Endothelial cell of umbilical vein (primary cell): ENCODE results near the gene LGR6. TPM values are rescaled to one million over a fixed set of nuclear protein-coding genes. Genes with fewer than 3 reads are reported as not detected.

Experiments used
- BruUV-seq: library from RNA; stranded (reverse); fragments of 400-500 nt; replicated peaks from 2 replicates; lab custom pipeline; 2021; lab: Mats Ljungman, UMichigan
- CTCF ChIA-PET: fragments of 300-600, 350-600 bp; sonication (Branson Sonifier 250); formaldehyde crosslinking; loops from one replicate; lab custom pipeline; 2021; ENCODE audit warnings: antibody characterized with exemption, inconsistent platforms; lab: Charles Lee
- POLR2A ChIA-PET: fragments of 300-600, 350-600 bp; sonication (Branson Sonifier 250); formaldehyde crosslinking; loops from one replicate; lab custom pipeline; 2021; ENCODE audit warnings: antibody characterized with exemption, inconsistent platforms; lab: Charles Lee
- DNase-seq: peaks from one replicate; pipeline ENCODE4 v3.0.0-alpha.2; 2011; ENCODE audit warnings: low read depth, low spot score
- FAIRE-seq: peaks from 2 replicates; lab custom pipeline; 2011; peaks lifted over from hg19 to GRCh38; lab: Jason Lieb, UNC
- H2AFZ ChIP-seq: 2 replicates; pipeline ENCODE4 v1.6.0; 2012; ENCODE audit warnings: low read depth, low read length, control low read depth, inconsistent platforms
- H3K27ac ChIP-seq: 2 replicates; pipeline ENCODE4 v1.5.1; 2011; ENCODE audit warnings: low read depth, mild to moderate bottlenecking, control low read depth, low read length, moderate library complexity; ENCODE audit not compliant: insufficient read depth
- H3K27me3 ChIP-seq, 2 experiments: 2 replicates each; pipeline versions ENCODE4 v1.6.0 to v1.6.1; 2011; ENCODE audit warnings: low read length in 2 of 2, mixed read lengths in 1 of 2; ENCODE audit not compliant: control insufficient read depth in 2 of 2, insufficient read depth in 2 of 2
- H3K36me3 ChIP-seq, 2 experiments: 2 replicates in 1 of 2; 3 replicates in 1 of 2; pipeline ENCODE4 v1.5.1; 2011; ENCODE audit warnings: low read length in 2 of 2, mild to moderate bottlenecking in 1 of 2, moderate library complexity in 1 of 2; ENCODE audit not compliant: control insufficient read depth in 2 of 2, insufficient read depth in 2 of 2; ENCODE audit errors: extremely low read depth in 1 of 2
- H3K4me1 ChIP-seq: 3 replicates; pipeline ENCODE4 v1.5.1; 2011; ENCODE audit warnings: mild to moderate bottlenecking, low read length; ENCODE audit not compliant: control insufficient read depth, insufficient read depth; ENCODE audit errors: extremely low read depth
- H3K4me2 ChIP-seq: 2 replicates; pipeline ENCODE4 v1.6.1; 2011; ENCODE audit warnings: low read length, control low read depth, mixed read lengths; ENCODE audit not compliant: insufficient read depth
- H3K4me3 ChIP-seq, 3 experiments: fragments of 200-600 bp in 1 of 3; sonication (generic), shearing (Covaris generic) in 1 of 3; replicated peaks in 1 of 3; 2 replicates each; pipeline ENCODE4 v1.5.1; 2011 to 2016; ENCODE audit warnings: control low read depth in 3 of 3, low read length in 3 of 3, mild to moderate bottlenecking in 2 of 3, inconsistent platforms in 1 of 3, low read depth in 1 of 3, moderate library complexity in 1 of 3; ENCODE audit not compliant: insufficient read depth in 1 of 3
- H3K79me2 ChIP-seq: 2 replicates; pipeline ENCODE4 v1.6.0; 2012; ENCODE audit warnings: low read length, inconsistent platforms; ENCODE audit not compliant: control insufficient read depth, insufficient read depth
- H3K9ac ChIP-seq: replicated peaks from 2 replicates; pipeline ENCODE3; 2011; ENCODE audit warnings: low read length, control low read depth; ENCODE audit not compliant: insufficient read depth; ENCODE audit errors: extremely low read depth
- H3K9me1 ChIP-seq: replicated peaks from 3 replicates; pipeline ENCODE4 v1.6.0; 2011; ENCODE audit warnings: mild to moderate bottlenecking, low read length; ENCODE audit not compliant: control insufficient read depth, insufficient read depth; ENCODE audit errors: extremely low read depth
- H3K9me3 ChIP-seq: replicated peaks from 2 replicates; pipeline ENCODE4 v1.5.1; 2012; ENCODE audit warnings: low read length, inconsistent platforms; ENCODE audit not compliant: control insufficient read depth, insufficient read depth
- H4K20me1 ChIP-seq: replicated peaks from 2 replicates; pipeline ENCODE3; 2011; ENCODE audit warnings: mild to moderate bottlenecking, low read length; ENCODE audit not compliant: control insufficient read depth, insufficient read depth; ENCODE audit errors: extremely low read depth
- CTCF ChIP-seq, 2 donors: IDR thresholded peaks; 1 replicate in 1 of 2; 2 replicates in 1 of 2; pipeline ENCODE4 v1.5.1; 2011; ENCODE audit warnings: low read length in 2 of 2, mild to moderate bottlenecking in 2 of 2, moderate library complexity in 2 of 2, control low read depth in 1 of 2, inconsistent platforms in 1 of 2, low read depth in 1 of 2; ENCODE audit not compliant: insufficient read depth in 1 of 2; ENCODE audit errors: extremely low read depth in 1 of 2
- EZH2 ChIP-seq: IDR thresholded peaks from 2 replicates; pipeline ENCODE4 v1.6.1; 2012; ENCODE audit warnings: borderline replicate concordance, low read depth, mild to moderate bottlenecking, moderate library complexity, low read length, inconsistent platforms; ENCODE audit not compliant: severe bottlenecking
- FOS ChIP-seq: IDR thresholded peaks from 2 replicates; pipeline ENCODE4 v1.6.1; 2011; ENCODE audit warnings: mild to moderate bottlenecking, low read length, moderate library complexity, borderline replicate concordance; ENCODE audit not compliant: insufficient read depth
- GATA2 ChIP-seq: IDR thresholded peaks from 2 replicates; pipeline ENCODE4 v1.7.0; 2011; ENCODE audit warnings: low read depth, mild to moderate bottlenecking, moderate library complexity, mixed read lengths, low read length; ENCODE audit not compliant: insufficient read length, insufficient read depth
- JUN ChIP-seq: IDR thresholded peaks from 2 replicates; pipeline ENCODE4 v1.6.1; 2011; ENCODE audit warnings: borderline replicate concordance, low read depth; ENCODE audit not compliant: insufficient read length, insufficient read depth
- MAX ChIP-seq: IDR thresholded peaks from 2 replicates; pipeline ENCODE4 v1.6.1; 2011; ENCODE audit not compliant: insufficient read depth, insufficient read length
- MYC ChIP-seq: IDR thresholded peaks from one replicate; pipeline ENCODE4 v1.6.1; 2011; ENCODE audit warnings: mild to moderate bottlenecking, low read depth, low read length
- POLR2A ChIP-seq: IDR thresholded peaks from 2 replicates; pipeline ENCODE4 v1.6.1; 2012; ENCODE audit warnings: low read depth, mild to moderate bottlenecking, control low read depth, low read length
- POLR2AphosphoS5 ChIP-seq: IDR thresholded peaks from 2 replicates; pipeline ENCODE4 v1.6.1; 2012; ENCODE audit warnings: low read depth, mild to moderate bottlenecking, control low read depth, low read length, moderate library complexity; ENCODE audit not compliant: insufficient read depth
- dilution Hi-C: fragments of 300-500 bp; cut with MboI; formaldehyde crosslinking; loops from one replicate; pipeline ENCODE4 v1.15.0; 2019; ENCODE audit warnings: low sequenced_read_pairs; ENCODE audit not compliant: extremely low pct_ligation_motif_present
- intact Hi-C: fragments of 100-400 bp; cut with micrococcal nuclease; formaldehyde crosslinking; loops from one replicate; pipeline ENCODE4 v1.10.0; 2022
- polyA plus RNA-seq, 4 experiments: library from polyadenylated mRNA; depleted of rRNA in 3 of 4; stranded (reverse) in 3 of 4; unstranded in 1 of 4; fragments of >200 nt; gene quantifications; 2 replicates each; pipeline versions ENCODE4 v1.2.1 to v1.2.3, GENCODE V29; 2011 to 2012; ENCODE audit warnings: missing spikeins in 1 of 4
- total RNA-seq: library from RNA; stranded (reverse); gene quantifications from 2 replicates; pipeline ENCODE4 v1.2.3, GENCODE V29; 2021

LGR6 gene
- total and polyA plus RNA-seq, 2 donors (not counting 3 experiments of a cell fraction or from before 2014, with no cell fraction given), result not detected

DNA sequence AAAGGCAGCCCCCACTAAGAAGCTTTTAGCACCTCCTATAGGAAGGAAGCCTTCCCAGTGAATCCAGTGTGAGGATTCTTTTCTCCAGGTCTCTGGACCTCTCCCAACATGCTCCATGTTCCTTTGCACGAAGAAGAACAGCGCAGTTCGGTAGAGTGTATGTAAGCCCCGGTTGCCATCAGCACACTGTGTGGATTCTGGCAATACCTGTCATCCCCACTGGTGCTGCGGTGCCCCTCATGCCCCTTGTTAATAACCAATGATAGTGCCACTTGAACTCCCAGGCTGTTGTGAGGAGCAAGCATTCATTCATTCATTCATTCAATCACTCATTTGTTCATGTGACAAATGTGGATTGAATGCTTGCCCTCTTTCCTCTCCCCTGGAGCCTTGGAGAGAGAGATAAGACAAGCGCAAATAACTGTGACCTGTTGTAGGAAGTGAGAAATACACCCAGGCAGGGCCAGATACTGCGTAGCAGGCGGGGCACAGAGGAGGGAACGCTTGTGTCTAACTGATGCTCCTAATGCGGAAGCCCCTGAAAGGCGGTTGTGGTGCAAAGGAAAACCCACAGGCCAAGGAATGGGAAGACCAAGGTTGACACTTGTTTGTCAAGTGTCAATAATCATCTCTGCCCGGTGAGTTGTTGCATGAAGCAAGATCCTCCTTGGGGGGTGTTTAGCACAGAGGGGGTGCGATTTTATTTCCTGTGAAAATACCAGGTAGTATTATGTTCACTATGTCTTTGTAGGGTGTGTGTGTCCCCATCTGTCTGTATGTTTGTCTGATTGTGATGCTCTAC, 9.8 kb downstream of the LGR6 start:
- Histone ChIP-seq H3K9ac (no peak overlapping the region), H4K20me1 (no peaks in the 10 kb centered on the region), H3K9me3 (no peaks in the 10 kb centered on the region), H3K9me1 (no peaks in the 10 kb centered on the region), H2AFZ (no peak overlapping the region), H3K79me2 (no peaks in the 10 kb centered on the region), H3K36me3 (no peaks in the 10 kb centered on the region), H3K4me1 (no peaks in the 10 kb centered on the region), H3K27me3 (peaks cover 11 to 12% of the 10 kb centered on the region in 2 experiments), H3K4me2 (no peak overlapping the region), H3K27ac (no peak overlapping the region), H3K4me3 (no peak overlapping the region)
- FAIRE-seq (no peak), DNase-seq (no peak)
- POLR2A ChIA-PET, result no interaction called here
- intact Hi-C loops (no loop called here), dilution Hi-C loops (loop anchor here (25.0 kb wide), 1 partner anchor 109 kb away; no protein-coding TSS in a partner anchor)
- BruUV-seq, result no TSS peak
- no peak for TF ChIP-seq MAX
- CTCF ChIA-PET, result interaction anchor here (1.1 to 4.9 kb wide), 3 partner anchors 8 to 14 kb away, joined by 3 to 24 read pairs (median 5); no protein-coding TSS in a partner anchor

- Histone ChIP-seq H3K4me3 (no peak overlapping the region), H3K4me1 (no peaks in the 10 kb centered on the region), H3K9me1 (no peaks in the 10 kb centered on the region), H2AFZ (no peak overlapping the region), H3K27me3 (peaks cover 10% of the 10 kb centered on the region in 2 experiments), H3K79me2 (no peaks in the 10 kb centered on the region), H3K27ac (no peak overlapping the region), H3K9me3 (no peaks in the 10 kb centered on the region), H3K36me3 (no peaks in the 10 kb centered on the region), H4K20me1 (no peaks in the 10 kb centered on the region), H3K4me2 (no peak overlapping the region), H3K9ac (no peak overlapping the region)
- FAIRE-seq (no peak), DNase-seq (no peak)
- dilution Hi-C loops, result loop anchor here (25.0 kb wide), 1 partner anchor 108 kb away; no protein-coding TSS in a partner anchor
- no TSS peak for BruUV-seq
- intact Hi-C loops, result no loop called here
- ChIA-PET CTCF (interaction anchor here (1.1 to 4.9 kb wide), 2 partner anchors 8 to 14 kb away, joined by 3 to 24 read pairs; no protein-coding TSS in a partner anchor), POLR2A (no interaction called here)
- TF ChIP-seq POLR2AphosphoS5 (no peak), CTCF (IDR thresholded peaks at IDR 0.05; ENCODE audit: extremely low read depth in 1 of 2, insufficient read depth in 1 of 2, low read depth in 1 of 2, low read length in 2 of 2) (no peak), EZH2 (no peak), MYC (no peak), JUN (no peak), POLR2A (no peak), MAX (no peak), FOS (no peak), GATA2 (no peak)
Observed at GRCh38 chr1:202204065-202204464, 10.5 kb downstream of the LGR6 start.
